ENCODE data around the gene SEPTIN12.
A peak's percentile ranks its signal among the peaks of the same experiment; 100 is the strongest.

Gene SEPTIN12

GRCh38 chr16:4776141-4776705, 11.9 kb downstream of the SEPTIN12 start:
- no peak overlapping the region for H3K4me3 ChIP-seq (ENCODE audit: low read depth, low read length)
- H3K27me3 ChIP-seq (ENCODE audit: control insufficient read depth, insufficient read depth, low read length): no peaks in the 10 kb centered on the region
- H3K36me3 ChIP-seq (ENCODE audit: control insufficient read depth, insufficient read depth, low read length): no peaks in the 10 kb centered on the region
- no peaks in the 10 kb centered on the region for H3K9me3 ChIP-seq (ENCODE audit: control insufficient read depth, insufficient read depth, low read length)
- H3K9ac ChIP-seq (ENCODE audit: low read depth, low read length): no peak overlapping the region
- H3K4me1 ChIP-seq (ENCODE audit: control insufficient read depth, insufficient read depth, low read length): no peaks in the 10 kb centered on the region

GRCh38 chr16:4775005-4775404, 13.1 kb downstream of the SEPTIN12 start:
- H3K36me3 ChIP-seq (ENCODE audit: control insufficient read depth, insufficient read depth, low read length): no peaks in the 10 kb centered on the region
- H3K4me1 ChIP-seq (ENCODE audit: control insufficient read depth, insufficient read depth, low read length): no peaks in the 10 kb centered on the region
- H3K9me3 ChIP-seq (ENCODE audit: control insufficient read depth, insufficient read depth, low read length): no peaks in the 10 kb centered on the region
- no peak overlapping the region for H3K4me3 ChIP-seq (ENCODE audit: low read depth, low read length)
- no peaks in the 10 kb centered on the region for H3K27me3 ChIP-seq (ENCODE audit: control insufficient read depth, insufficient read depth, low read length)
- H3K9ac ChIP-seq (ENCODE audit: low read depth, low read length): no peak overlapping the region

- Histone ChIP-seq H3K36me3 (ENCODE audit: control insufficient read depth, insufficient read depth, low read length) (no peaks in the 10 kb centered on the region), H3K9me3 (ENCODE audit: control insufficient read depth, insufficient read depth, low read length) (no peaks in the 10 kb centered on the region), H3K4me3 (ENCODE audit: low read depth, low read length) (no peak overlapping the region), H3K27me3 (ENCODE audit: control insufficient read depth, insufficient read depth, low read length) (no peaks in the 10 kb centered on the region), H3K9ac (ENCODE audit: low read depth, low read length) (no peak overlapping the region), H3K4me1 (ENCODE audit: control insufficient read depth, insufficient read depth, low read length) (peaks cover 2% of the 10 kb centered on the region)
Observed at GRCh38 chr16:4772351-4772750, 15.8 kb downstream of the SEPTIN12 start.

DNA sequence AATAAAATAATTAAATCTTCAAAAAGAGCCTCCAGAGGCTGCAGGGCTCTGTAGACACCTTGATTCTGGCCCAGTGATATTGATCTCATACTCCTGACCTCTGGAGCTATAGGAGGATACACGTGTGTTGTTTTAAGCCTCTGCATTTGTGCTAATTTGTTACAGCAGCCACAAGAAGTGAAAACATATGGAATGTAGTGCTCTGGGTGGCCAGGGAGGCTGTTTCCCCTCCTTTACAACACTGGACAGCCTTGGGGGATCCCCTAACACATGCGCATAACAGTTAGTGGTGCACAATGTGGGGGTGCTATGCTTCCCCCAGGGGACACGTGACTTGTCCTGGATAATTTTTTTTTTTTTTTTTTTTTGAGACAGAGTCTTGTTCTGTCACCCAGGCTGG, 16.5 kb downstream of the SEPTIN12 start:
- Histone ChIP-seq H3K27me3 (ENCODE audit: control insufficient read depth, insufficient read depth, low read length) (no peaks in the 10 kb centered on the region), H3K4me3 (ENCODE audit: low read depth, low read length) (no peak overlapping the region), H3K9me3 (ENCODE audit: control insufficient read depth, insufficient read depth, low read length) (no peaks in the 10 kb centered on the region), H3K36me3 (ENCODE audit: control insufficient read depth, insufficient read depth, low read length) (no peaks in the 10 kb centered on the region), H3K4me1 (ENCODE audit: control insufficient read depth, insufficient read depth, low read length) (peaks cover 2% of the 10 kb centered on the region), H3K9ac (ENCODE audit: low read depth, low read length) (no peak overlapping the region)

DNA sequence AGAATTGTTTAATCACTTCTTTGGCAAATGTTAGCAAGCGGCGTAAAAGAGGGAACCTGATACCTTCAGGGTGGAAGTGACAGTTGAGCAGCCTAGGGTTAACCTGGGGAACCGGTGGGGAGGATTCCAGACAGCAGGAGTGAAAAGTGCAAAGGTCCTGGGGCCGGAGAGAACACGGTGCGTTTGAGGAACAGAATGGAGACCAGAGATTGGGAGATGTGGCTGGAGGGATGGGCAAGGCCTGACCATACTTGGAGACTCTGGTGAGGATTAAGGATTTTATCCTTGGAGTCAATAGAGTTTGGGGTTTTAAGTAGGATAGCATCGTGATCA, 18.9 kb downstream of the SEPTIN12 start:
- Histone ChIP-seq H3K9ac (ENCODE audit: low read depth, low read length) (peak overlapping the region; percentile 61), H3K36me3 (ENCODE audit: control insufficient read depth, insufficient read depth, low read length) (peaks cover 10% of the 10 kb centered on the region), H3K27me3 (ENCODE audit: control insufficient read depth, insufficient read depth, low read length) (no peaks in the 10 kb centered on the region), H3K9me3 (ENCODE audit: control insufficient read depth, insufficient read depth, low read length) (no peaks in the 10 kb centered on the region), H3K4me3 (ENCODE audit: low read depth, low read length) (peak overlapping the region; percentile 61), H3K4me1 (ENCODE audit: control insufficient read depth, insufficient read depth, low read length) (peaks cover 2% of the 10 kb centered on the region)

GRCh38 chr16:4768549-4769305, 19.4 kb downstream of the SEPTIN12 start:
- H3K9me3 ChIP-seq (ENCODE audit: control insufficient read depth, insufficient read depth, low read length): no peaks in the 10 kb centered on the region
- H3K4me3 ChIP-seq (ENCODE audit: low read depth, low read length): peak overlapping the region; percentile 76

GRCh38 chr16:4767872-4768548, 20.1 kb downstream of the SEPTIN12 start:
- H3K9ac ChIP-seq (ENCODE audit: low read depth, low read length): peak overlapping the region; percentile 61
- no peaks in the 10 kb centered on the region for H3K27me3 ChIP-seq (ENCODE audit: control insufficient read depth, insufficient read depth, low read length)
- H3K4me1 ChIP-seq (ENCODE audit: control insufficient read depth, insufficient read depth, low read length): peaks cover 2% of the 10 kb centered on the region
- peak overlapping the region; percentile 76 for H3K4me3 ChIP-seq (ENCODE audit: low read depth, low read length)
- no peaks in the 10 kb centered on the region for H3K9me3 ChIP-seq (ENCODE audit: control insufficient read depth, insufficient read depth, low read length)
- H3K36me3 ChIP-seq (ENCODE audit: control insufficient read depth, insufficient read depth, low read length): peaks cover 19% of the 10 kb centered on the region

More at GRCh38 chr16:4768549-4769305, 19.4 kb downstream of the SEPTIN12 start:
- H3K9ac ChIP-seq (ENCODE audit: low read depth, low read length): peak overlapping the region; percentile 61
- H3K27me3 ChIP-seq (ENCODE audit: control insufficient read depth, insufficient read depth, low read length): no peaks in the 10 kb centered on the region
- H3K36me3 ChIP-seq (ENCODE audit: control insufficient read depth, insufficient read depth, low read length): peaks cover 15% of the 10 kb centered on the region
- H3K4me1 ChIP-seq (ENCODE audit: control insufficient read depth, insufficient read depth, low read length): peaks cover 2% of the 10 kb centered on the region

DNA sequence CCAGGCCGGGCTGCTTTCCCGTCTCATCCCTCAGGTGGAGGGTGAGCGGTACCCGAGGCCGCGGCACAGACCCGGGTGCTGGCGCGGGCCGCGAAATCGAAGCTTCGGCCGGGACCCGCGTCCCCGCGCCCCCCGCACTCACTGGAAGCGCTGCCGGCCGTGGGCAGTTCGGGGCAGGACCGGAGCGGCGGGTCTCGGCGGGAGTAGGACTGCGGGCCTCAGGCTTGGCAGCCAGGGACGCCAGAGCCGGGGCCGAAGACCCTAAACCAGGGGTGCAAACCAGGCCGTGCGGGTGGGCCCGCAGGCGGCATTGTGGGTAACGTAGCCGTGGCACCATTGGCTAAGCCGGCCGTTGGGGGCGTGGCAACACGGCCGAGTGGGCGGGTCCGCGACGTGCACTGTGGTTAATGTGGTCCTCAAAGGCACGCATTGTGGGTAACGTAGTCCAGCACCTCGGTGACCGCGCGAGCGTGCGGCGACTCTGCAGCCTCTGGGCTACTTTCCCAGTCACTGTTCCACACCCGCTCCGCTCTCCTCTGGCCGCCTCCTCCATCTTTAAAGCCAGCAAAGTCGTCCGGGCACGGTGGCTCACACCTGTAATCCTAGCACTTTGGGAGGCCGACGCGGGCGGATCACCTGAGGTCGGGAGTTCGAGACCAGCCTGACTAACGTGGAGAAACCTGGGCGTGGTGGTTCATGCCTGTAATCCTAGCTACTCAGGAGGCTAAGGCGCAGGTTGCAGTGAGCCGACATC, 21.1 kb downstream of the SEPTIN12 start, which contains the start of gene ZNF500:
Gene ZNF500, minus strand, starts transcription at position 288 of the 754 bp plus-strand sequence. CDS start 1,184 bp downstream, outside the sequence.
- peak within 1 kb of the TSS; percentile 79 for H3K9ac ChIP-seq (ENCODE audit: low read depth, low read length)
- H3K4me3 ChIP-seq (ENCODE audit: low read depth, low read length): peak within 1 kb of the TSS; percentile 76
- H3K27me3 ChIP-seq (ENCODE audit: control insufficient read depth, insufficient read depth, low read length): no peaks in the 10 kb centered on the region
- peaks cover 23% of the 10 kb centered on the region for H3K36me3 ChIP-seq (ENCODE audit: control insufficient read depth, insufficient read depth, low read length)
- H3K9me3 ChIP-seq (ENCODE audit: control insufficient read depth, insufficient read depth, low read length): no peaks in the 10 kb centered on the region
- peaks cover 2% of the 10 kb centered on the region for H3K4me1 ChIP-seq (ENCODE audit: control insufficient read depth, insufficient read depth, low read length)

DNA sequence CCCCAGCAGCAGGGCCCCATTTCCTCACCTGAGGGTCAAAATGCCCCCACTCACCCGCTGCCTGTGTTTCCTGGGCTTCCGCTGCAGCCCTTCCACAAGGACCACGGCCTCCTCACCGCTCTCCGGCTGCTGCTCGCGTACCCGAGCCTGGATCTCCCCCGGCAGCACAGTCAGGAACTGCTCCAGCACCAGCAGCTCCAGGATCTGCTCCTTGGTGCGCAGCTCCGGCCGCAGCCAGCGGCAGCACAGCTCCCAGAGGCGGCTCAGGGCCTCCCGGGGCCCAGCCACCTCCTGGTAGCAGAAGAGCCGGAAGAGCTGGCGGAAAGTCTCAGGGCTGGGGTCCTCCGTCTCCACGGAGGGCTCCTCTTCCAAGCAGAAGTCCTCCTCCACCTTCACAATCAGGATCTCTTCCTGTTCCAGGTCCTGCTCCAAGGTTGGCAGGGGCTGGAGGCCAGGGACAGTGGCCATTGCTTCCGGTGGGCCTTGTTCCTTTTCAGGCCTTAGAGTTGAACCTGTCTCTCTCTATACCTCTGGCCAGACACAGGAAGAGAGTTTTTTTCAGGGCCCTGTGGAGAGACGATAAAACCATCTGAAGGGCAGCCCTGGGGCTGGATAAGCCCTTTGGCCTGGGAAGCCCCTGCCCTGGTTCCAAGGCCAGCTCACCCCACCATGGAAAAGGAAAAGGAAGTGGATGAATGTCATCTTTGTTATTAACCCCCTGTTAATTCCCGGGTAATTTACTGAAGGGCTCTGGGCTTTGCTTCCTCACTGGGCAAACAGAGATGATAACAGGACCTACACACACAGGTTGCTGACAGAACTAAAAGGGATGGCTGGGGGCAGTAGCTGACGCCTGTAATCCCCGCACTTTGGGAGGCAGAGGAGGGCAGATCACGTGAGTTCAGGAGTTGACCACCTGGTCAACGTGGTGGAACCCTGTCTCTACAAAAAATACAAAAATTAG, 22.4 kb downstream of the SEPTIN12 start:
- Histone ChIP-seq H3K27me3 (ENCODE audit: control insufficient read depth, insufficient read depth, low read length) (no peaks in the 10 kb centered on the region), H3K4me1 (ENCODE audit: control insufficient read depth, insufficient read depth, low read length) (peaks cover 2% of the 10 kb centered on the region), H3K36me3 (ENCODE audit: control insufficient read depth, insufficient read depth, low read length) (peaks cover 27% of the 10 kb centered on the region)

DNA sequence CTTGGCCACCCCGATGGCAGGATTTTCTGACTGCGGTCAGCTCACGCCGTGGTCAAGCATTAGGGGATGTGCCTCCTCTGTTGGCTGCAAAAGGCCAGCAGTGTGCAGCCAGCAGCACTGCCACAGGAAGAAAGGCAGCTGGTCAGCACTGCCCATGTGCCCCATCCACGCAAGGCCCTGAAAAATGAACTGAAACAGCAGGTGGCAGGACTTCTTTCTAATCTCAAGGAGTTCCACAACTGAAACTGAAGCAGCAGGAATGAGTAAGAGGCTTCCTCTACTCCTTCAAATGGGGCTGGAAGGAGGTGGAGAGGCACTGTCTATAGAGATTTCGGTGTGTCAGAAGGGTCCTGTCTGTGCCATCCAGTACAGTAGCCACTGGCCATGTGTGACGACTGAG, 24.4 kb downstream of the SEPTIN12 start:
- H3K36me3 ChIP-seq (ENCODE audit: control insufficient read depth, insufficient read depth, low read length): peaks cover 38% of the 10 kb centered on the region
- H3K27me3 ChIP-seq (ENCODE audit: control insufficient read depth, insufficient read depth, low read length): no peaks in the 10 kb centered on the region
- H3K4me1 ChIP-seq (ENCODE audit: control insufficient read depth, insufficient read depth, low read length): no peaks in the 10 kb centered on the region
- no peak overlapping the region for H3K4me3 ChIP-seq (ENCODE audit: low read depth, low read length)
- no peaks in the 10 kb centered on the region for H3K9me3 ChIP-seq (ENCODE audit: control insufficient read depth, insufficient read depth, low read length)
- no peak overlapping the region for H3K9ac ChIP-seq (ENCODE audit: low read depth, low read length)

More for the DNA sequence above, 22.4 kb downstream of the SEPTIN12 start:
- no peaks in the 10 kb centered on the region for H3K9me3 ChIP-seq (ENCODE audit: control insufficient read depth, insufficient read depth, low read length)
- H3K4me3 ChIP-seq (ENCODE audit: low read depth, low read length): peak overlapping the region; percentile 75
- peak overlapping the region; percentile 79 for H3K9ac ChIP-seq (ENCODE audit: low read depth, low read length)

Data from iPS-15b (cell line).